Measurements from ENCODE around the gene CCR5.

DNA sequence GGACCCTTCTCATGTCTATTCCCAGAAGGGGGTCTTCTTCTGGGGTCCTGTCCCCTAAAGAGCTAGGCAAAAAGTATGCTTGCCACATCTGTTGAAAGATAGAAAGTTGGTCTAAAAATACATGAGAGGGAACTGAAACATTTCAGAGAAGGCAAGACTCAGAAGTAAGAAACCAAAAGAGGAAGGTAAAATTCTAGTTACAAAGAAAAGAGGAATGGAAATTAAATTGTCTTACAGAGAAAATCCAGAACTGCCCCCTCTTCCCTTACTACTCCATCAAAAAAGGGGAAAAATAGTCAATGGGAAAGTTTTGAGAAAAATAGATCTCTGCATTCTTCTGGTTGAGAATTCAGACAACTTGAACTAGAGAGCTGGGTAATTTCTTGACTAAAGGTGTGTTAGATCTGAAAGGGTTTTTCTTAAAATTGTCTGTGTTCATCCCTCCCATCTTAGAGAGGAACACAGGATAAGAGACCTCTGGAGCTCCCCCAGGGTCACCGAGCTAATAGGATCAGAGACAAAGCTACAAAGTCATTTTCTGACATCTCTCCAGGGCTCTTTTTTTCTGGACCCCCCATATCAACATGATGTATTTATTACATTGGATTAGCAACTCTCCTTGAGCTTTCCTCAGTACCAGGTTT, 49.2 kb upstream of the CCR5 start:
- TF ChIP-seq CTCF (IDR thresholded peaks at IDR 0.05; ENCODE audit: borderline replicate concordance, extremely low read depth, low read length, poor library complexity, severe bottlenecking) (no peak), EZH2 (IDR thresholded peaks at IDR 0.05; ENCODE audit: borderline replicate concordance, low read depth, low read length, severe bottlenecking) (no peak)
